Aorta (tissue), 5 donors: Measurements from ENCODE around the gene TMEM176A. TPM values are rescaled to one million over a fixed set of nuclear protein-coding genes. Genes with fewer than 3 reads are reported as not detected.
A peak's percentile ranks its signal among the peaks of the same experiment; 100 is the strongest.
"Not testable (repeated sequence)": the region's sequence is repeated elsewhere in the genome, so short reads cannot be mapped to it uniquely, and the experiment has no call there.

Source experiments
- ATAC-seq: fragments of 200-7000 bp; cut with Tn5 transposase; one replicate; pipeline ENCODE4 v1.9.1; 2022; ENCODE audit warnings: moderate library complexity; ENCODE audit not compliant: low FRiP score
- DNase-seq, 2 donors: peaks; one replicate each; pipeline ENCODE4 v3.0.0-alpha.2; 2020
- H3K27ac ChIP-seq, 2 donors: one replicate each; pipeline ENCODE4 v1.5.1; 2013; ENCODE audit warnings: low read length in 2 of 2, mild to moderate bottlenecking in 2 of 2, moderate library complexity in 2 of 2, control low read depth in 1 of 2, inconsistent platforms in 1 of 2, low read depth in 1 of 2
- H3K27me3 ChIP-seq, 2 donors: one replicate each; pipeline ENCODE4 v1.6.1; 2013; ENCODE audit warnings: control low read depth in 1 of 2, low read length in 1 of 2, mild to moderate bottlenecking in 1 of 2, moderate library complexity in 1 of 2; ENCODE audit not compliant: insufficient read depth in 2 of 2, control insufficient read depth in 1 of 2
- H3K36me3 ChIP-seq, 2 donors: one replicate each; pipeline ENCODE4 v1.6.1; 2013; ENCODE audit warnings: control low read depth in 1 of 2, low read length in 1 of 2, mild to moderate bottlenecking in 1 of 2; ENCODE audit not compliant: insufficient read depth in 2 of 2, control insufficient read depth in 1 of 2
- H3K4me1 ChIP-seq, 2 donors: one replicate each; pipeline ENCODE4 v1.6.1; 2013; ENCODE audit warnings: low read length in 2 of 2, control low read depth in 1 of 2, mild to moderate bottlenecking in 1 of 2, moderate library complexity in 1 of 2; ENCODE audit not compliant: insufficient read depth in 2 of 2, control insufficient read depth in 1 of 2
- H3K4me3 ChIP-seq, 2 donors: one replicate each; pipeline ENCODE4 v1.5.1; 2013; ENCODE audit warnings: low read length in 2 of 2, control low read depth in 1 of 2, mild to moderate bottlenecking in 1 of 2
- H3K9me3 ChIP-seq: one replicate; pipeline ENCODE4 v1.6.1; 2013; ENCODE audit warnings: mild to moderate bottlenecking, low read length; ENCODE audit not compliant: control insufficient read depth
- WGBS, 2 donors: extraction: QIAGEN DNeasy Blood & Tissue Kit; methylation state at CpG; one replicate each; pipeline ENCODE4 v1.1.7; 2013; 5-methylcytosine and 5-hydroxymethylcytosine counted together
- intact Hi-C, 2 donors: fragments of 100-400 bp; cut with DNase I; formaldehyde crosslinking; loops; one replicate each; pipeline versions ENCODE4 v1.14.2 to v1.15.0; 2022
- polyA plus RNA-seq, 2 donors: library from polyadenylated mRNA; stranded (reverse); fragments of 200-250 nt; gene quantifications; one replicate each; pipeline ENCODE4 v1.2.3, GENCODE V29; 2013
- total RNA-seq, 2 donors: library from RNA; stranded (reverse); fragmentation: NEBNext Ultra II Directional; extraction: Animal tissue kit (Norgen Biotek cat#: 25700); gene quantifications; one replicate each; pipeline ENCODE4 v1.2.1, GENCODE V29; 2021
- donor health status: healthy with polysubstance abuse.
- donor health status: Bipolar disorder and iron deficiency.
- donor health status: DM: no; HTN: no; CAD: no.
- donor health status: DM: no; HTN: no; CAD: no.
- donor health status: DM: yes; HTN: yes; CAD: no.

TMEM176A gene
- total and polyA plus RNA-seq, 4 donors = 3.7 to 77.7 (median 37.0) TPM

GRCh38 chr7:150759479-150759878 is 41.1 kb upstream of the TMEM176A start:
- Histone ChIP-seq H3K4me1 (no peaks in the 10 kb centered on the region), H3K27me3 (no peaks in the 10 kb centered on the region), H3K27ac (no peak overlapping the region), H3K9me3 (no peaks in the 10 kb centered on the region), H3K36me3 (no peaks in the 10 kb centered on the region), H3K4me3 (no peak overlapping the region)
- WGBS, 2 donors = 38 to 50% methylated on average over 1 of the region's 1 CpG
- ATAC-seq (no peak), DNase-seq (no peak)
- intact Hi-C loops = no loop called here

- no peaks in the 10 kb centered on the region for H3K36me3 ChIP-seq
- ATAC-seq (no peak), DNase-seq (no peak)
- H3K27me3 ChIP-seq = no peaks in the 10 kb centered on the region
- intact Hi-C loops = no loop called here
- no peak overlapping the region for H3K27ac ChIP-seq
- no peaks in the 10 kb centered on the region for H3K4me1 ChIP-seq
- no peaks in the 10 kb centered on the region for H3K9me3 ChIP-seq
- H3K4me3 ChIP-seq = no peak overlapping the region
Measured at GRCh38 chr7:150766334-150766709, 34.2 kb upstream of the TMEM176A start.

DNA sequence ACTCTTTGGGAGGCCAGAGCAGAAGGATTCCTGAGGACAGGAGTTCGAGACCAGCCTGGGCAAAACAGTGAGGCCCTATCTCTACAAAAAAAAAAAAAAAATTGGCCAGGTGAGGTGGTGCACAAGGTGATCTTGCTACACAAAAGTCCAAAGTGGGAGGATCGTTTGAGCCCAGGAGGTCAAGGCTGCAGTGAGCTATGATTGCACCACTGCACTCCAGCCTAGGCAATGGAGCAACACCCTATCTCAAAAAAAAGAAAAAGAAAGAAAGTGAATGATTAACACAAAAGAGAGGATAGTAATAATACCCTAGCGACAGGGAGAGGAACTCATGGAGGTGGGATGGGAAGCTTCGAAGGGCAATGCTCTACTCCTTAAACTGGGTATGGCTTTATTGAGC is 30.8 kb upstream of the TMEM176A start:
- no peak overlapping the region for H3K27ac ChIP-seq
- intact Hi-C loops = no loop called here
- no peaks in the 10 kb centered on the region for H3K9me3 ChIP-seq
- DNase-seq (no peak), ATAC-seq (no peak)
- no peaks in the 10 kb centered on the region for H3K4me1 ChIP-seq
- H3K36me3 ChIP-seq = no peaks in the 10 kb centered on the region
- 85 to 90% methylated on average over 4 of the region's 4 CpGs for WGBS, 2 donors
- H3K27me3 ChIP-seq = no peaks in the 10 kb centered on the region
- no peak overlapping the region for H3K4me3 ChIP-seq

GRCh38 chr7:150774131-150774530 is 26.4 kb upstream of the TMEM176A start:
- H3K9me3 ChIP-seq, H3K27me3 ChIP-seq, DNase-seq, H3K4me3 ChIP-seq, H3K36me3 ChIP-seq, H3K27ac ChIP-seq, intact Hi-C loops, ATAC-seq, H3K4me1 ChIP-seq: not testable (repeated sequence)
- 78 to 85% methylated on average over 1 of the region's 1 CpG for WGBS, 2 donors

DNA sequence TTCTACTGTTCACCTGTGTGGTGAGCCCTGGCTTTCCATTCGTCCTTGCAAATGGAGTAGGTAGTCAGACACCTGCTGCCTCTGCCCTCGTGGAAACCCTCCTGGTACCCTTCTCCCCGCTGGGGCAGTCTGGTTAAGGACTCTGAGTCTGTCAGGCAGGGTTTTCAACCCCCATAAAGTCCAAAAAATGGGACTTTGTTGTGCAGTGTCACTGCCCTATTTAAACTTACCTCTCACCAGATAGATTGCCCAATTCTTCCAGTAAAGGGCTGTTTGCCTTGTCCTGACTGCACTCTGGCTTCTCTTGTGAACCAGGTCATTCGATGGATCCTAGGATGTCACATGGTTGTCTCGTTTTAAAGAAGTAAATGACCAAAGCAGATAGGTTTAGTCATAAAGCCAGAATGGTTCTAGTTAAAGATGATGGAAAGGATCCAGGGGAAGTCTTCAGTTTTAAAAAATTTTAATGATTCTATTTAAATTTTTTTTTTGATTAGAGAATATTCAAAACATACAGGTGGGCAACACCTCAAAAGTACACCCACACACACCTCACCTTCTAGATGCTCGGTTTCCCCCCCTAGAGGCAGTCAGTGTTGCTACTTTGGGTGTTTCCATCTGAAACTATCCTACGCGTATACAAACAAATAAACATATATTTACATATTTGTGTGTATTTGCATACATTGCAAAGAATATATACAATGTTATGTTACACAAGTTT is 22.4 kb upstream of the TMEM176A start:
- no peak overlapping the region for H3K4me3 ChIP-seq
- no peaks in the 10 kb centered on the region for H3K4me1 ChIP-seq
- DNase-seq (no peak), ATAC-seq (no peak)
- no peaks in the 10 kb centered on the region for H3K36me3 ChIP-seq
- H3K27me3 ChIP-seq = no peaks in the 10 kb centered on the region
- H3K9me3 ChIP-seq = no peaks in the 10 kb centered on the region
- WGBS, 2 donors = 45 to 48% methylated on average over 8 of the region's 8 CpGs
- intact Hi-C loops = no loop called here
- H3K27ac ChIP-seq = no peak overlapping the region

DNA sequence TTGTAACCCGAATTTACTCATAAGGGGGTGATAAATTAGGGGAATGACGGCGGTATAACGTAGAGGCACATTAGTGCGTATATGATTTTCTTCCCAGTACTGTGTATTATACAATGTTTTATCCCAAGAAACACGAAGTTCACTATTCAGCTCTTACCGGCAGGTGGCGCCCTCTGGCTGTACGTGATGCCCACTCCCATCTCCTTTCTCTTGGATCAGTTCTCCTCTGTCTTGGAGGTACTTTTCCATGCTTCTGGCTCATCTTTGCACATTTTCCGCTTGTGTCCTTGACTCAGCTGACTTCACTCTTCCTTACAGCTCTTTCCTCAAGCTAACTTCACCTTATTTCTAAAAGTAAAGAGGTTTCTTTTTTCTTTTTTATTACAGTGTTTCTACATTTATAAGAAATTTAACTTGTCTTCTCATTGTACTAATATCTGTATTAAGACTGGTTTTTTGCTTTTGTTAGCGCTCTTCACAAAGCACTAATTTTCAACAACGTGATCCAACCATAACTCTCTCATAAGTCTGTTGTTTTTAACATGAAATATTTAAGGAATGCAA is 21.7 kb upstream of the TMEM176A start:
- no peak overlapping the region for H3K27ac ChIP-seq
- H3K36me3 ChIP-seq = no peaks in the 10 kb centered on the region
- no peak overlapping the region for H3K4me3 ChIP-seq
- no peaks in the 10 kb centered on the region for H3K9me3 ChIP-seq
- peak; percentile 85 to 93 for DNase-seq
- H3K4me1 ChIP-seq = no peaks in the 10 kb centered on the region
- peak; percentile 90 for ATAC-seq
- H3K27me3 ChIP-seq = no peaks in the 10 kb centered on the region
- WGBS, 2 donors = 2 to 3% methylated on average over 12 of the region's 12 CpGs
- intact Hi-C loops = no loop called here

DNA sequence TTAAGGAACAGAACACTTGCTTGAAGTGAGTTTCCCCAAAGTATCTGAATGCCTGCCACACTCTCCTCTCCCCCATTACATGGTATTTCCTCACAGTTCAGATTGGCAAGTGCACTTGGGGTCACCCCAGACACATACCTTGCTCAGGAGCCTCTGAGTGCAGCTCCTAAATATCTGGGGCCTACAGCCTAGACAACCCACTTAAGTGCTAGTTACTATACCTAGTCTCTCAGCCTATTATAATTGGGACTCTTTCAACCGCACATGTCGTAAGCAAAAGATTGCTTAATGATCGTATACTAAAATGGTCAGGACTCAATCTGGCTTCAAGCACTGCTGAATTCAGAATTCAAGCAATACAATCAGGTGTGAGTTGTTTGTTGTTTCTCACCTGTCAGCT is 20.3 kb upstream of the TMEM176A start:
- no peak for ATAC-seq
- DNase-seq = no peak
- Histone ChIP-seq H3K27ac (no peak overlapping the region), H3K36me3 (no peaks in the 10 kb centered on the region), H3K4me1 (no peaks in the 10 kb centered on the region), H3K9me3 (no peaks in the 10 kb centered on the region), H3K4me3 (no peak overlapping the region), H3K27me3 (no peaks in the 10 kb centered on the region)
- WGBS, 2 donors = 60 to 62% methylated on average over 3 of the region's 3 CpGs
- intact Hi-C loops = no loop called here

DNA sequence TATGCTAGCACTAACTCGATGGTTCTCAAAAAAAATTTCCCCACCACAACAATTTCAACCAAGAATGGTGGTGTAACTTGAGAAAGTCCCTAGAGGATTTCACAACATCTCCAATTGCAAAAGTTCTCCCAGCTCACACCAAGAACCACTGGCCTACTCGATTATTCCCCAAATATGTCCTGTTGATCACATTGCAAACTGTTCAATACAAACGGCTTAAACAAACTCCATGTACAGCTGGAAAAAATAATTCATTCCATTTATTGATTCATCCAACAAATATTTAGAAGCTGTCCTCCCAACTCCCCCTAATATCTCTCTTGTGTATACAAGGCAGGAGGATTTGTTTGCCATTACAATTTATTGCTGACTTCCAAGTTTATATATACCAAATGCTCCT is 19.5 kb upstream of the TMEM176A start:
- intact Hi-C loops = no loop called here
- 43 to 44% methylated on average over 3 of the region's 3 CpGs for WGBS, 2 donors
- Histone ChIP-seq H3K4me1 (no peaks in the 10 kb centered on the region), H3K27me3 (no peaks in the 10 kb centered on the region), H3K4me3 (no peak overlapping the region), H3K36me3 (no peaks in the 10 kb centered on the region), H3K9me3 (no peaks in the 10 kb centered on the region), H3K27ac (no peak overlapping the region)
- ATAC-seq (no peak), DNase-seq (no peak)

DNA sequence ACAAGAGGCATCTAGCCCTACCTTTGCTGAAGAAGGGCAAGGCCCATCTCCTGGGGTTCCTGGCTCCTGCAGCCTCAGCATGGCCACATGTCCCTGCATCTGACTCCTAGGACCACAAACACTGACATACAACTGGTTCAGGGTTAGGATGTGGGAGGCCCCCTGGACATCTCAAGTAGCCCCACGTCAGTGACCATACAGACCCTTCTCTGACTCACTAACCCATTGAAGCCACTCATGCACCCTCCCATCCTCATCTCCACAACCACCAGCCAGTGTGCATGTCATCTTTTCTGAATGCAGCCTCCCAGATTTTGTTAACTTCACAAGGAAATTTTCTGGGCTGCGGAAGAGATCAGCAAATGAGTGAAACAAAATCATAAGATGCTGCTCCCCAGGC is 18.6 kb upstream of the TMEM176A start:
- Histone ChIP-seq H3K27me3 (no peaks in the 10 kb centered on the region), H3K4me3 (no peak overlapping the region), H3K36me3 (no peaks in the 10 kb centered on the region), H3K9me3 (no peaks in the 10 kb centered on the region), H3K27ac (no peak overlapping the region), H3K4me1 (no peaks in the 10 kb centered on the region)
- intact Hi-C loops = no loop called here
- ATAC-seq (no peak), DNase-seq (no peak)
- WGBS, 2 donors = 90 to 91% methylated on average over 2 of the region's 2 CpGs
